GM18526 (cell line): ENCODE measurements around the gene WIF1.

ENCODE experiments used
- POLR2A ChIP-seq: IDR thresholded peaks from 3 replicates; pipeline ENCODE4 v1.6.1; 2011; ENCODE audit not compliant: insufficient read length; ENCODE audit errors: extremely low read depth

The WIF1 gene

GRCh38 chr12:65121049-65121955 is at the start of gene WIF1:
TSS of gene WIF1 (minus strand) at chr12:65121305. CDS start at chr12:65121191, 114 bp downstream.
- TF ChIP-seq POLR2A = no peak

GRCh38 chr12:65170209-65170881 is 49.2 kb upstream of the WIF1 start:
- no peak for TF ChIP-seq POLR2A

- TF ChIP-seq POLR2A = peak; percentile 92
These were observed 48.5 kb upstream of the WIF1 start, which contains the start of gene LEMD3 for GRCh38 chr12:65169320-65170208. TSS of gene LEMD3 (plus strand) at chr12:65169583. CDS start at chr12:65169597, 14 bp downstream.

- TF ChIP-seq POLR2A = no peak
These were observed 47.7 kb upstream of the WIF1 start for GRCh38 chr12:65168681-65169319.

- TF ChIP-seq POLR2A = no peak
These were observed 43.7 kb upstream of the WIF1 start for GRCh38 chr12:65164774-65165173.

GRCh38 chr12:65164244-65164643 is 43.1 kb upstream of the WIF1 start:
- TF ChIP-seq POLR2A = no peak

- no peak for TF ChIP-seq POLR2A
These were observed 41.5 kb upstream of the WIF1 start for GRCh38 chr12:65162609-65163008.

- no peak for TF ChIP-seq POLR2A
These were observed 36.0 kb upstream of the WIF1 start for GRCh38 chr12:65157091-65157490.

GRCh38 chr12:65156366-65156841 is 35.3 kb upstream of the WIF1 start:
- no peak for TF ChIP-seq POLR2A

- no peak for TF ChIP-seq POLR2A
These were observed 34.7 kb upstream of the WIF1 start for GRCh38 chr12:65155784-65156183.

- TF ChIP-seq POLR2A = no peak
These were observed 31.5 kb upstream of the WIF1 start for GRCh38 chr12:65152596-65152995.

GRCh38 chr12:65152012-65152411 is 30.9 kb upstream of the WIF1 start:
- TF ChIP-seq POLR2A = no peak

- no peak for TF ChIP-seq POLR2A
These were observed 26.3 kb upstream of the WIF1 start for GRCh38 chr12:65147312-65147905.

- no peak for TF ChIP-seq POLR2A
These were observed 19.6 kb upstream of the WIF1 start for GRCh38 chr12:65140738-65141137.
